ENCODE measurements around the gene RAB1A. TPM values are rescaled to one million over a fixed set of nuclear protein-coding genes. Genes with fewer than 3 reads are reported as not detected.

The RAB1A gene
- total and polyA plus RNA-seq, 2 donors (not counting 1 experiment from before 2014, with no cell fraction given) = 26.6 to 42.2 TPM

- Histone ChIP-seq H3K79me2 (ENCODE audit: control insufficient read depth, insufficient read depth, low read length) (peaks cover 81% of the 10 kb centered on the region), H3K9ac (ENCODE audit: low read length) (peak overlapping the region; percentile 83), H3K4me2 (replicated peaks; ENCODE audit: low read depth, low read length, poor library complexity, severe bottlenecking) (peak overlapping the region; percentile 84), H3K27me3 (replicated peaks in 1 of 4; ENCODE audit: control extremely low read depth in 1 of 4, control insufficient read depth in 3 of 4, insufficient read depth in 4 of 4, low read length in 3 of 4) (no peaks in the 10 kb centered on the region), H3K27ac (ENCODE audit: low read length in 2 of 2) (peak overlapping the region; percentile 78 to 88), H4K20me1 (ENCODE audit: control insufficient read depth, insufficient read depth, low read length, poor library complexity, severe bottlenecking) (no peaks in the 10 kb centered on the region), H3K9me3 (ENCODE audit: control extremely low read depth in 1 of 3, control insufficient read depth in 2 of 3, insufficient read depth in 1 of 3, low read length in 2 of 3) (peaks cover 0 to 3% (median 0%) of the 10 kb centered on the region in 3 donors), H3K36me3 (replicated peaks in 1 of 2; ENCODE audit: control extremely low read depth in 1 of 2, control insufficient read depth in 1 of 2, extremely low read depth in 1 of 2, insufficient read depth in 2 of 2, low read length in 1 of 2) (no peaks in the 10 kb centered on the region), H3K4me3 (ENCODE audit: control extremely low read depth in 1 of 5, extremely low read depth in 1 of 5, insufficient read depth in 1 of 5, low read depth in 2 of 5, low read length in 4 of 5) (peak overlapping the region; percentile 71 to 81 (median 79)), H3K4me1 (ENCODE audit: control insufficient read depth in 2 of 2, insufficient read depth in 2 of 2, low read length in 2 of 2) (peaks cover 47 to 48% of the 10 kb centered on the region in 2 donors), H2AFZ (ENCODE audit: insufficient read depth, low read depth, low read length, poor library complexity, severe bottlenecking) (peak overlapping the region; percentile 91)
- H3K4me1 Mint-ChIP-seq = peaks cover 72% of the 10 kb centered on the region
- ATAC-seq (ENCODE audit: low read depth) (peak; percentile 40), DNase-seq (no peak)
- ChIA-PET POLR2A (interaction anchor here (0.6 to 3.4 kb wide), 12 partner anchors 9 to 1214 kb away, joined by 3 to 21 read pairs (median 6); partner anchors contain the start of genes ACTR2, RAB1A and UGP2), CTCF (interaction anchor here (0.6 to 5.8 kb wide), 20 partner anchors 9 to 1194 kb away, joined by 3 to 51 read pairs (median 4); partner anchors contain the start of genes ACTR2, RAB1A and SLC1A4)
- peak overlapping the region; percentile 99 for H3K27ac Mint-ChIP-seq
- no peak for TF ChIP-seq EZH2 (IDR thresholded peaks at IDR 0.05; ENCODE audit: borderline replicate concordance, insufficient read depth, low read depth, low read length, poor library complexity, severe bottlenecking)
- no peak for TF ChIP-seq CTCF (IDR thresholded peaks at IDR 0.05)
- H3K27me3 Mint-ChIP-seq = no peaks in the 10 kb centered on the region
- intact Hi-C loops (cut with micrococcal nuclease) = loop anchor here (1.0 to 10.0 kb wide), 9 partner anchors 9 to 911 kb away; partner anchors contain the start of genes ACTR2, AFTPH, PELI1 and RAB1A
- peak overlapping the region; percentile 100 for H3K4me3 Mint-ChIP-seq
- 4% methylated on average over 40 of the region's 42 CpGs for WGBS (ENCODE audit: insufficient coverage)
- no peaks in the 10 kb centered on the region for H3K9me3 Mint-ChIP-seq (ENCODE audit: insufficient read depth)
These were observed 74.3 kb downstream of the RAB1A start for GRCh38 chr2:65055422-65056214.
